H9 (cell line): ENCODE data around the gene DAZAP1. TPM values are rescaled to one million over a fixed set of nuclear protein-coding genes. Genes with fewer than 3 reads are reported as not detected.

ENCODE experiments used
- DNase-seq: peaks from one replicate; pipeline ENCODE4 v3.0.0-alpha.2; 2017
- H2AFZ ChIP-seq: one replicate; pipeline ENCODE4 v1.6.1; 2013; ENCODE audit warnings: mild to moderate bottlenecking, low read length, control low read depth, moderate library complexity
- H2AK5ac ChIP-seq: 2 replicates; pipeline ENCODE4 v1.6.1; 2013; ENCODE audit warnings: low read length, control low read depth, mixed read lengths; ENCODE audit not compliant: insufficient read length
- H2BK120ac ChIP-seq: one replicate; pipeline ENCODE4 v1.6.1; 2013; ENCODE audit warnings: low read depth, mild to moderate bottlenecking, low read length, control low read depth, inconsistent platforms; ENCODE audit not compliant: poor library complexity, severe bottlenecking
- H2BK12ac ChIP-seq: 2 replicates; pipeline ENCODE4 v1.6.1; 2013; ENCODE audit warnings: low read length, control low read depth, mixed read lengths, low read depth; ENCODE audit not compliant: insufficient read length
- H2BK15ac ChIP-seq: 2 replicates; pipeline ENCODE4 v1.6.1; 2013; ENCODE audit warnings: low read depth, low read length, control low read depth
- H2BK20ac ChIP-seq: one replicate; pipeline ENCODE4 v1.6.1; 2013; ENCODE audit warnings: low read depth, mild to moderate bottlenecking, low read length, control low read depth, inconsistent platforms; ENCODE audit not compliant: poor library complexity, severe bottlenecking
- H2BK5ac ChIP-seq: 2 replicates; pipeline ENCODE4 v1.6.1; 2013; ENCODE audit warnings: low read length, control low read depth, mixed read lengths; ENCODE audit not compliant: insufficient read length
- H3K14ac ChIP-seq: 2 replicates; pipeline ENCODE4 v1.6.1; 2013; ENCODE audit warnings: low read length, control low read depth; ENCODE audit not compliant: insufficient read depth
- H3K18ac ChIP-seq: 2 replicates; pipeline ENCODE4 v1.6.1; 2013; ENCODE audit warnings: low read depth, mild to moderate bottlenecking, mixed read lengths, low read length, control low read depth; ENCODE audit not compliant: insufficient read length
- H3K23ac ChIP-seq: 2 replicates; pipeline ENCODE4 v1.6.1; 2013; ENCODE audit warnings: low read length, control low read depth, mixed read lengths, low read depth; ENCODE audit not compliant: insufficient read length
- H3K23me2 ChIP-seq: 2 replicates; pipeline ENCODE4 v1.6.1; 2013; ENCODE audit warnings: low read depth, mild to moderate bottlenecking, mixed read lengths, low read length, control low read depth; ENCODE audit not compliant: insufficient read length, poor library complexity, severe bottlenecking
- H3K27ac ChIP-seq: 2 replicates; pipeline ENCODE4 v1.5.1; 2013; ENCODE audit warnings: low read length, control low read depth, mixed read lengths, low read depth; ENCODE audit not compliant: insufficient read length
- H3K27me3 ChIP-seq: 2 replicates; pipeline ENCODE4 v1.6.1; 2013; ENCODE audit warnings: low read length, control low read depth, inconsistent platforms; ENCODE audit not compliant: insufficient read depth
- H3K4ac ChIP-seq: 2 replicates; pipeline ENCODE4 v1.6.1; 2013; ENCODE audit warnings: low read depth, mild to moderate bottlenecking, control low read depth, inconsistent platforms, low read length, moderate library complexity
- H3K4me1 ChIP-seq: 2 replicates; pipeline ENCODE4 v1.6.1; 2013; ENCODE audit warnings: low read length, control low read depth, inconsistent platforms; ENCODE audit not compliant: insufficient read depth
- H3K4me2 ChIP-seq: 2 replicates; pipeline ENCODE4 v1.6.1; 2013; ENCODE audit warnings: low read length, control low read depth, mixed read lengths; ENCODE audit not compliant: insufficient read length, insufficient read depth
- H3K56ac ChIP-seq: 2 replicates; pipeline ENCODE4 v1.6.1; 2013; ENCODE audit warnings: low read depth, mild to moderate bottlenecking, mixed read lengths, low read length, control low read depth; ENCODE audit not compliant: insufficient read length
- H3K79me1 ChIP-seq: 2 replicates; pipeline ENCODE4 v1.6.1; 2013; ENCODE audit warnings: low read depth, mild to moderate bottlenecking, moderate library complexity, low read length, control low read depth, inconsistent platforms; ENCODE audit not compliant: insufficient read depth, poor library complexity, severe bottlenecking
- H3K79me2 ChIP-seq: 2 replicates; pipeline ENCODE4 v1.6.1; 2013; ENCODE audit warnings: low read length, control low read depth, inconsistent platforms; ENCODE audit not compliant: insufficient read depth
- H3K9ac ChIP-seq: 2 replicates; pipeline ENCODE4 v1.6.1; 2013; ENCODE audit warnings: low read length, control low read depth, mixed read lengths; ENCODE audit not compliant: insufficient read length; ENCODE audit errors: extremely low read depth
- H3K9me3 ChIP-seq: one replicate; pipeline ENCODE4 v1.6.1; 2013; ENCODE audit warnings: low read depth, low read length, inconsistent platforms; ENCODE audit not compliant: control insufficient read depth
- H3T11ph ChIP-seq: one replicate; pipeline ENCODE4 v1.6.1; 2013; ENCODE audit warnings: mild to moderate bottlenecking, low read length, control low read depth, inconsistent platforms
- H4K20me1 ChIP-seq: one replicate; pipeline ENCODE4 v1.6.1; 2013; ENCODE audit not compliant: control insufficient read depth, insufficient read length, insufficient read depth
- H4K5ac ChIP-seq: 2 replicates; pipeline ENCODE4 v1.6.1; 2013; ENCODE audit warnings: low read depth, mild to moderate bottlenecking, mixed read lengths, low read length, control low read depth; ENCODE audit not compliant: insufficient read length
- H4K8ac ChIP-seq: replicated peaks from 2 replicates; pipeline ENCODE4 v1.6.1; 2013; ENCODE audit warnings: low read length, control low read depth, mixed read lengths, low read depth; ENCODE audit not compliant: insufficient read length
- H4K91ac ChIP-seq: 2 replicates; pipeline ENCODE4 v1.6.1; 2013; ENCODE audit warnings: low read depth, mild to moderate bottlenecking, moderate library complexity, mixed read lengths, low read length, control low read depth; ENCODE audit not compliant: insufficient read length
- H3K27ac Mint-ChIP-seq, 3 experiments: 2 replicates in 2 of 3; 3 replicates in 1 of 3; pipeline ENCODE4 v1.8.0; 2020 to 2021; ENCODE audit warnings: mixed read lengths in 3 of 3, mild to moderate bottlenecking in 1 of 3, moderate library complexity in 1 of 3
- H3K27me3 Mint-ChIP-seq: 2 replicates; pipeline ENCODE4 v1.8.0; 2021; ENCODE audit warnings: low read depth, mild to moderate bottlenecking, moderate library complexity, mixed read lengths
- H3K36me3 Mint-ChIP-seq, 3 experiments: 2 replicates in 2 of 3; 3 replicates in 1 of 3; pipeline ENCODE4 v1.8.0; 2020 to 2021; ENCODE audit warnings: low read depth in 3 of 3, mixed read lengths in 3 of 3; ENCODE audit not compliant: insufficient read depth in 1 of 3
- H3K4me1 Mint-ChIP-seq, 2 experiments: 2 replicates each; pipeline ENCODE4 v1.8.0; 2020; ENCODE audit warnings: mixed read lengths in 2 of 2
- H3K4me3 Mint-ChIP-seq, 2 experiments: 2 replicates in 1 of 2; 3 replicates in 1 of 2; pipeline ENCODE4 v1.8.0; 2020 to 2021; ENCODE audit warnings: mild to moderate bottlenecking in 2 of 2, mixed read lengths in 2 of 2, moderate library complexity in 1 of 2
- H3K9me3 Mint-ChIP-seq, 2 experiments: 2 replicates in 1 of 2; 3 replicates in 1 of 2; pipeline ENCODE4 v1.8.0; 2020; ENCODE audit warnings: mild to moderate bottlenecking in 2 of 2, mixed read lengths in 2 of 2, moderate library complexity in 1 of 2
- CTCF ChIP-seq: fragments of 200-600 bp; sonication (generic); conservative IDR thresholded peaks from 3 replicates; pipeline ENCODE4 v1.8.0; 2021; ENCODE audit warnings: antibody characterized with exemption, mild to moderate bottlenecking
- WGBS: extraction: QIAGEN DNeasy Blood & Tissue Kit; methylation state at CpG from one replicate; pipeline ENCODE4 v1.1.7; 2013; ENCODE audit warnings: missing lambda C conversion rate, low lambda C conversion rate, mixed read lengths; ENCODE audit not compliant: insufficient read length; ENCODE audit errors: extremely low coverage; 5-methylcytosine and 5-hydroxymethylcytosine counted together
- total RNA-seq: library from RNA; stranded (reverse); gene quantifications from 2 replicates; pipeline ENCODE4 v1.2.1, GENCODE V29; 2021

DAZAP1 gene
- total RNA-seq, 1 experiment from 2014 or later = 265 TPM

GRCh38 chr19:1457031-1457739, 49.8 kb downstream of the DAZAP1 start:
- Histone ChIP-seq H3T11ph (no peak overlapping the region), H4K91ac (no peak overlapping the region), H3K27ac (no peak overlapping the region), H4K8ac (no peak overlapping the region), H3K56ac (no peak overlapping the region), H3K79me2 (no peaks in the 10 kb centered on the region), H2BK20ac (no peak overlapping the region), H3K27me3 (no peaks in the 10 kb centered on the region; the same call in 1 of the 2 replicates), H2BK5ac (no peak overlapping the region), H3K4me2 (no peak overlapping the region), H3K4me1 (no peaks in the 10 kb centered on the region; the same call in 1 of the 2 replicates), H4K5ac (no peak overlapping the region), H3K23me2 (peaks cover 8% of the 10 kb centered on the region), H2AFZ (no peak overlapping the region), H2BK15ac (no peak overlapping the region), H3K4ac (no peak overlapping the region), H3K9ac (no peak overlapping the region), H3K14ac (no peak overlapping the region; the same call in 1 of the 2 replicates), H3K79me1 (no peaks in the 10 kb centered on the region), H2BK120ac (no peak overlapping the region), H4K20me1 (no peaks in the 10 kb centered on the region), H3K23ac (no peak overlapping the region), H3K9me3 (no peaks in the 10 kb centered on the region), H2BK12ac (no peak overlapping the region), H2AK5ac (no peak overlapping the region), H3K18ac (no peak overlapping the region)
- TF ChIP-seq CTCF = peak; percentile 42; the same call in 1 of the 3 replicates
- Mint-ChIP-seq H3K27ac (no peak overlapping the region), H3K9me3 (no peaks in the 10 kb centered on the region), H3K36me3 (peaks cover 0 to 13% (median 5%) of the 10 kb centered on the region in 3 experiments; a peak in 2 of 7 replicates), H3K27me3 (peaks cover 67% of the 10 kb centered on the region), H3K4me3 (no peak overlapping the region), H3K4me1 (peaks cover 7 to 19% of the 10 kb centered on the region in 2 experiments)
- peak; percentile 76 for DNase-seq
- no CpG with 5 or more reads among the region's 48 CpGs for WGBS
